ENCODE data around the gene IL1R2. TPM values are rescaled to one million over a fixed set of nuclear protein-coding genes. Genes with fewer than 3 reads are reported as not detected.

IL1R2 gene
- polyA plus RNA-seq, 1 donor (not counting 4 experiments of a cell fraction or from before 2014, with no cell fraction given): 57.3 TPM

- TF ChIP-seq CTCF (optimal IDR thresholded peaks at IDR 0.05 in 1 of 3, IDR thresholded peaks at IDR 0.05 in 1 of 3, conservative IDR thresholded peaks at IDR 0.05 in 1 of 3; ENCODE audit: extremely low read depth in 1 of 3, insufficient read depth in 2 of 3, low read length in 3 of 3) (no peak), EZH2 (IDR thresholded peaks at IDR 0.05; ENCODE audit: low read length) (no peak)
- Histone ChIP-seq H4K20me1 (ENCODE audit: control insufficient read depth, extremely low read depth, insufficient read depth, low read length) (no peaks in the 10 kb centered on the region), H3K36me3 (ENCODE audit: control insufficient read depth in 2 of 2, extremely low read depth in 1 of 2, insufficient read depth in 2 of 2, low read length in 2 of 2) (no peaks in the 10 kb centered on the region), H3K27me3 (ENCODE audit: control insufficient read depth, extremely low read depth, insufficient read depth, low read length) (no peaks in the 10 kb centered on the region), H2AFZ (ENCODE audit: control insufficient read depth, low read length) (no peak overlapping the region), H3K9ac (ENCODE audit: control insufficient read depth, extremely low read depth, insufficient read depth, low read length) (no peak overlapping the region), H3K4me3 (ENCODE audit: control insufficient read depth in 2 of 3, extremely low read depth in 1 of 3, insufficient read depth in 2 of 3, low read depth in 1 of 3, low read length in 3 of 3) (no peak overlapping the region), H3K9me1 (ENCODE audit: control insufficient read depth, extremely low read depth, insufficient read depth, low read length) (no peaks in the 10 kb centered on the region), H3K9me3 (ENCODE audit: control insufficient read depth, low read depth, low read length) (no peaks in the 10 kb centered on the region), H3K79me2 (ENCODE audit: control insufficient read depth, insufficient read depth, low read length) (no peaks in the 10 kb centered on the region), H3K4me2 (ENCODE audit: control insufficient read depth, extremely low read depth, insufficient read depth, low read depth, low read length) (no peak overlapping the region), H3K27ac (ENCODE audit: control insufficient read depth, insufficient read depth, low read length) (no peak overlapping the region), H3K4me1 (ENCODE audit: control insufficient read depth, extremely low read depth, insufficient read depth, low read length) (peaks cover 33% of the 10 kb centered on the region)
- dilution Hi-C loops (cut with MboI; ENCODE audit: extremely low pct_ligation_motif_present, low sequenced_read_pairs): no loop called here
- DNase-seq (ENCODE audit: low read depth, low spot score) (no peak), FAIRE-seq (no peak)
Observed at GRCh38 chr2:101970901-101971300, 20.9 kb upstream of the IL1R2 start.

- peak overlapping the region; percentile 55 for H3K27ac ChIP-seq (ENCODE audit: control insufficient read depth, insufficient read depth, low read length)
- dilution Hi-C loops (cut with MboI; ENCODE audit: extremely low pct_ligation_motif_present, low sequenced_read_pairs): no loop called here
- FAIRE-seq: no peak
Observed at GRCh38 chr2:101971836-101972235, 19.9 kb upstream of the IL1R2 start.

More at GRCh38 chr2:101971836-101972235, 19.9 kb upstream of the IL1R2 start:
- no peak for DNase-seq (ENCODE audit: low read depth, low spot score)
- H3K9me1 ChIP-seq (ENCODE audit: control insufficient read depth, extremely low read depth, insufficient read depth, low read length): no peaks in the 10 kb centered on the region
- H2AFZ ChIP-seq (ENCODE audit: control insufficient read depth, low read length): peak overlapping the region; percentile 21
- H3K79me2 ChIP-seq (ENCODE audit: control insufficient read depth, insufficient read depth, low read length): no peaks in the 10 kb centered on the region
- peaks cover 33% of the 10 kb centered on the region for H3K4me1 ChIP-seq (ENCODE audit: control insufficient read depth, extremely low read depth, insufficient read depth, low read length)
- H3K4me3 ChIP-seq (ENCODE audit: control insufficient read depth in 2 of 3, extremely low read depth in 1 of 3, insufficient read depth in 2 of 3, low read depth in 1 of 3, low read length in 3 of 3): no peak overlapping the region
- no peak for TF ChIP-seq EZH2 (IDR thresholded peaks at IDR 0.05; ENCODE audit: low read length)
- no peak for TF ChIP-seq CTCF (optimal IDR thresholded peaks at IDR 0.05 in 1 of 3, IDR thresholded peaks at IDR 0.05 in 1 of 3, conservative IDR thresholded peaks at IDR 0.05 in 1 of 3; ENCODE audit: extremely low read depth in 1 of 3, insufficient read depth in 2 of 3, low read length in 3 of 3)
- H3K27me3 ChIP-seq (ENCODE audit: control insufficient read depth, extremely low read depth, insufficient read depth, low read length): no peaks in the 10 kb centered on the region
- no peaks in the 10 kb centered on the region for H3K36me3 ChIP-seq (ENCODE audit: control insufficient read depth in 2 of 2, extremely low read depth in 1 of 2, insufficient read depth in 2 of 2, low read length in 2 of 2)
- no peak overlapping the region for H3K9ac ChIP-seq (ENCODE audit: control insufficient read depth, extremely low read depth, insufficient read depth, low read length)
- no peaks in the 10 kb centered on the region for H3K9me3 ChIP-seq (ENCODE audit: control insufficient read depth, low read depth, low read length)
- H4K20me1 ChIP-seq (ENCODE audit: control insufficient read depth, extremely low read depth, insufficient read depth, low read length): no peaks in the 10 kb centered on the region
- no peak overlapping the region for H3K4me2 ChIP-seq (ENCODE audit: control insufficient read depth, extremely low read depth, insufficient read depth, low read depth, low read length)

Measured in keratinocyte (primary cell).